K562 (cell line): ENCODE data around the gene ALS2.

ENCODE experiments used
- EP300 ChIP-seq: IDR thresholded peaks from 2 replicates; pipeline ENCODE4 v1.6.1; 2012; ENCODE audit warnings: low read length, improper control_type of control experiment
- ETV1 ChIP-seq: fragments of 450-650 bp; conservative IDR thresholded peaks from 2 replicates; pipeline ENCODE4 v1.6.1; 2016; ENCODE audit warnings: missing genetic modification characterization, control low read depth, low read depth, missing compliant biosample characterization
- FUS ChIP-seq: fragments of 200-400 bp; formaldehyde crosslinking; optimal IDR thresholded peaks from 2 replicates; pipeline ENCODE3; 2017; ENCODE audit warnings: low read depth, low read length
- GABPB1 ChIP-seq: sonication (generic); formaldehyde crosslinking; IDR thresholded peaks from 2 replicates; pipeline ENCODE4 v1.8.0; 2022; ENCODE audit warnings: mild to moderate bottlenecking, missing genetic modification reagents
- RFX5 ChIP-seq: IDR thresholded peaks from 2 replicates; pipeline ENCODE4 v1.6.1; 2011; ENCODE audit warnings: low read depth, mild to moderate bottlenecking, improper control_type of control experiment, low read length
- USF2 ChIP-seq: sonication (generic); formaldehyde crosslinking; IDR thresholded peaks from 2 replicates; pipeline ENCODE4 v1.5.0; 2020; ENCODE audit warnings: missing genetic modification reagents
- YY1 ChIP-seq, 3 experiments: IDR thresholded peaks; 2 replicates each; pipeline ENCODE4 v1.6.1; 2011; ENCODE audit warnings: low read length in 2 of 3, mild to moderate bottlenecking in 2 of 3, moderate library complexity in 2 of 3, borderline replicate concordance in 1 of 3, control low read depth in 1 of 3, low read depth in 1 of 3; ENCODE audit not compliant: insufficient read depth in 3 of 3, insufficient replicate concordance in 2 of 3, control insufficient read depth in 1 of 3, insufficient read length in 1 of 3; ENCODE audit errors: extremely low read depth in 1 of 3
- ZC3H11A ChIP-seq: IDR thresholded peaks from 2 replicates; pipeline ENCODE4 v1.6.1; 2012; ENCODE audit warnings: low read depth, low read length, improper control_type of control experiment
- ZNF174 ChIP-seq: fragments of 250-450 bp; sonication (Bioruptor Pico); IDR thresholded peaks from 2 replicates; pipeline ENCODE4 v1.4.0; 2020; ENCODE audit warnings: mild to moderate bottlenecking
- ZNF23 ChIP-seq: fragments of 250-450 bp; sonication (Bioruptor Pico); IDR thresholded peaks from 2 replicates; pipeline ENCODE4 v1.4.0; 2020; ENCODE audit warnings: mild to moderate bottlenecking
- TF ChIP-seq, protein P1 (sequence below): fragments of 450-650 bp; IDR thresholded peaks from 2 replicates; pipeline ENCODE4 v1.6.1; 2016; ENCODE audit warnings: mild to moderate bottlenecking

DNA sequence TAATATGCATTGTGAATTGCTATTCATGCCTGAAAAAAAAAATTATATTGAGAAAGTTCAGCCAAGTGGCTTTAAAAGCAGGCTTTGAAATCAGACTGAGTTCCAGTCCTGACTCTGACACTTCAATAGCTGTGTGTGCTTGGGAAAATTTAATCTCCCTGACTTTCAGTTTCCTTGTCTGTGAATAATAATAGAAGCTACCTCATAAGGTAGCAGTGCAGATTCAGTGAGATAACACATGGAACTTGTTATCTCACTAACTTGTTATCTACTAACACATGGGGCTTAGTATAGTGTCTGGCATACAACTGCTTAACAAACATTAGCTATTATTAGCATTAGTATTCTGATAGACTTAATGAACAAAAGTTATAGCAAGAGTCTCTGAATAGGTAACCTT lies 14.9 kb downstream of the ALS2 start:
- TF ChIP-seq, protein P1, sequence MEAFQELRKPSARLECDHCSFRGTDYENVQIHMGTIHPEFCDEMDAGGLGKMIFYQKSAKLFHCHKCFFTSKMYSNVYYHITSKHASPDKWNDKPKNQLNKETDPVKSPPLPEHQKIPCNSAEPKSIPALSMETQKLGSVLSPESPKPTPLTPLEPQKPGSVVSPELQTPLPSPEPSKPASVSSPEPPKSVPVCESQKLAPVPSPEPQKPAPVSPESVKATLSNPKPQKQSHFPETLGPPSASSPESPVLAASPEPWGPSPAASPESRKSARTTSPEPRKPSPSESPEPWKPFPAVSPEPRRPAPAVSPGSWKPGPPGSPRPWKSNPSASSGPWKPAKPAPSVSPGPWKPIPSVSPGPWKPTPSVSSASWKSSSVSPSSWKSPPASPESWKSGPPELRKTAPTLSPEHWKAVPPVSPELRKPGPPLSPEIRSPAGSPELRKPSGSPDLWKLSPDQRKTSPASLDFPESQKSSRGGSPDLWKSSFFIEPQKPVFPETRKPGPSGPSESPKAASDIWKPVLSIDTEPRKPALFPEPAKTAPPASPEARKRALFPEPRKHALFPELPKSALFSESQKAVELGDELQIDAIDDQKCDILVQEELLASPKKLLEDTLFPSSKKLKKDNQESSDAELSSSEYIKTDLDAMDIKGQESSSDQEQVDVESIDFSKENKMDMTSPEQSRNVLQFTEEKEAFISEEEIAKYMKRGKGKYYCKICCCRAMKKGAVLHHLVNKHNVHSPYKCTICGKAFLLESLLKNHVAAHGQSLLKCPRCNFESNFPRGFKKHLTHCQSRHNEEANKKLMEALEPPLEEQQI: no peak
- TF ChIP-seq GABPB1 (CRISPR knock-in tag) (no peak), ZC3H11A (no peak), USF2 (CRISPR knock-in tag) (no peak), EP300 (no peak), ZNF23 (CRISPR knock-in tag) (no peak), ETV1 (tag) (no peak), FUS (no peak), RFX5 (no peak), YY1 (IDR thresholded peaks at IDR 0.05; ENCODE audit: borderline replicate concordance in 1 of 3, control insufficient read depth in 1 of 3, extremely low read depth in 1 of 3, insufficient read depth in 3 of 3, insufficient read length in 1 of 3, insufficient replicate concordance in 2 of 3, low read depth in 1 of 3, low read length in 2 of 3) (no peak), ZNF174 (no peak)
